RWPE1 (cell line): Measurements from ENCODE around the gene HPD.

Source experiments
- CTCF ChIA-PET: fragments of 350-600 bp; sonication (Branson Sonifier 250); formaldehyde crosslinking; extraction: SDS; loops from one replicate; lab custom pipeline; 2021; lab: Yijun Ruan, JAX
- POLR2A ChIA-PET: fragments of 400-600 bp; formaldehyde crosslinking; extraction: SDS; loops from one replicate; lab custom pipeline; 2020; ENCODE audit warnings: antibody characterized with exemption; ENCODE audit not compliant: low non-redundant PET; lab: Yijun Ruan, JAX
- DNase-seq: peaks from one replicate; pipeline ENCODE4 v3.0.0; 2012; ENCODE audit warnings: low spot score
- H3K27ac ChIP-seq: fragments of 450-650 bp; 2 replicates; pipeline ENCODE4 v1.5.1; 2017
- CTCF ChIP-seq: fragments of 450-650 bp; conservative IDR thresholded peaks from 2 replicates; pipeline ENCODE4 v1.5.1; 2017; ENCODE audit warnings: low read depth, mild to moderate bottlenecking

The HPD gene

GRCh38 chr12:121801595-121802484, 56.8 kb downstream of the HPD start:
- CTCF ChIA-PET, result interaction anchor here (0.6 to 3.9 kb wide), 3 partner anchors 7 to 133 kb away, joined by 5 to 22 read pairs (median 17); partner anchors contain the start of gene RHOF
- TF ChIP-seq CTCF, result no peak
- peak overlapping the region; percentile 100 for H3K27ac ChIP-seq
- no peak for DNase-seq
- POLR2A ChIA-PET, result interaction anchor here (1.0 to 1.3 kb wide), 2 partner anchors 10 to 86 kb away, joined by 3 to 4 read pairs; partner anchors contain the start of gene PSMD9

- ChIA-PET POLR2A (no interaction called here), CTCF (interaction anchor here (0.6 to 3.9 kb wide), 2 partner anchors 11 to 133 kb away, joined by 5 to 17 read pairs; no protein-coding TSS in a partner anchor)
- no peak for TF ChIP-seq CTCF
- peak overlapping the region; percentile 100 for H3K27ac ChIP-seq
- no peak for DNase-seq
Observed at GRCh38 chr12:121800694-121801594, 57.7 kb downstream of the HPD start.

GRCh38 chr12:121799842-121800693, 58.6 kb downstream of the HPD start:
- ChIA-PET POLR2A (interaction anchor here (0.6 kb wide), 1 partner anchor 11 kb away, joined by 5 read pairs; no protein-coding TSS in a partner anchor), CTCF (interaction anchor here (3.9 to 7.9 kb wide), 2 partner anchors 9 to 11 kb away, joined by 17 to 212 read pairs; no protein-coding TSS in a partner anchor)
- peak; percentile 88 for DNase-seq
- peak overlapping the region; percentile 100 for H3K27ac ChIP-seq
- TF ChIP-seq CTCF, result no peak

GRCh38 chr12:121799156-121799841, 59.4 kb downstream of the HPD start:
- TF ChIP-seq CTCF, result no peak
- peak overlapping the region; percentile 100 for H3K27ac ChIP-seq
- DNase-seq, result peak; percentile 78
- ChIA-PET CTCF (interaction anchor here (0.5 to 7.9 kb wide), 2 partner anchors 10 to 23 kb away, joined by 3 to 212 read pairs; no protein-coding TSS in a partner anchor), POLR2A (interaction anchor here (0.6 kb wide), 1 partner anchor 11 kb away, joined by 5 read pairs; no protein-coding TSS in a partner anchor)

GRCh38 chr12:121798787-121799155, 59.9 kb downstream of the HPD start:
- CTCF ChIA-PET, result interaction anchor here (7.9 kb wide), 1 partner anchor 11 kb away, joined by 212 read pairs; no protein-coding TSS in a partner anchor
- peak overlapping the region; percentile 100 for H3K27ac ChIP-seq
- no peak for DNase-seq
- POLR2A ChIA-PET, result no interaction called here
- TF ChIP-seq CTCF, result no peak
